Ureter (tissue), 1 donor: ENCODE measurements around the gene PEX11A. TPM values are rescaled to one million over a fixed set of nuclear protein-coding genes. Genes with fewer than 3 reads are reported as not detected.

ENCODE experiments used
- total RNA-seq: library from RNA; stranded (reverse); gene quantifications from one replicate; pipeline ENCODE4 v1.2.4, GENCODE V29; 2023
- donor health status: DM: yes; HTN: yes; CAD: no.

Gene PEX11A
- total RNA-seq, 1 donor from 2014 or later: 25.2 TPM

Other genes with a start within 250 kb of the PEX11A start
- gene RHCG, start 194.2 kb downstream of the PEX11A start, total RNA-seq: 1.1 TPM
- gene TICRR, start 115.3 kb downstream of the PEX11A start, total RNA-seq: 0.47 TPM
- gene KIF7, start 35.3 kb downstream of the PEX11A start, total RNA-seq: 11.2 TPM
- gene PLIN1, start 11.4 kb downstream of the PEX11A start, total RNA-seq: 4.6 TPM
- gene WDR93, start 57 bp upstream of the PEX11A start, total RNA-seq: 0.68 TPM
- gene MESP1, start 60.5 kb upstream of the PEX11A start, total RNA-seq: 0.29 TPM
- gene MESP2, start 85.6 kb upstream of the PEX11A start, total RNA-seq: not detected
- 18.8 TPM for gene ANPEP, start 124.1 kb upstream of the PEX11A start, total RNA-seq
- gene AP3S2, start 203.2 kb upstream of the PEX11A start, total RNA-seq: 52.8 TPM
- gene ARPIN, start 222.2 kb upstream of the PEX11A start, total RNA-seq: 30.0 TPM